Activated naive CD4-positive, alpha-beta T cell treated with anti-CD3 and anti-CD28 coated beads, Interleukin-2, amount 50 U/mL, for 72 hours (primary cell): ENCODE measurements around the gene TOB2. TPM values are rescaled to one million over a fixed set of nuclear protein-coding genes. Genes with fewer than 3 reads are reported as not detected.
A peak's percentile ranks its signal among the peaks of the same experiment; 100 is the strongest.
"Not testable (repeated sequence)": the region's sequence is repeated elsewhere in the genome, so short reads cannot be mapped to it uniquely, and the experiment has no call there.

Source experiments
- ATAC-seq, 2 donors: fragments of 150-1000 bp; cut with Tn5 transposase; 2 replicates each; pipeline ENCODE4 v1.10.0; 2021; ENCODE audit warnings: mild to moderate bottlenecking in 2 of 2, moderate library complexity in 2 of 2
- DNase-seq, 2 donors: peaks; one replicate each; pipeline ENCODE4 v3.0.0; 2021 to 2022; ENCODE audit warnings: low spot score in 2 of 2
- H3K27ac Mint-ChIP-seq, 2 donors: one replicate each; pipeline ENCODE4 v1.8.0; 2022; ENCODE audit warnings: mild to moderate bottlenecking in 2 of 2, mixed read lengths in 2 of 2
- H3K36me3 Mint-ChIP-seq, 2 donors: one replicate each; pipeline ENCODE4 v1.8.0; 2022; ENCODE audit warnings: mixed read lengths in 2 of 2
- H3K9me3 Mint-ChIP-seq, 2 donors: one replicate each; pipeline ENCODE4 v1.8.0; 2022; ENCODE audit warnings: mixed read lengths in 2 of 2
- total RNA-seq, 2 donors: library from RNA; stranded (reverse); gene quantifications; one replicate each; pipeline ENCODE4 v1.2.3, GENCODE V29; 2022

TOB2 gene
- total RNA-seq, 2 donors from 2014 or later: 28.1 to 29.9 TPM

- DNase-seq: no peak
- H3K9me3 Mint-ChIP-seq: no peaks in the 10 kb centered on the region
- peak overlapping the region in 1 of 2 donors; percentile 99 for H3K27ac Mint-ChIP-seq
- H3K36me3 Mint-ChIP-seq: peaks cover 11% of the 10 kb centered on the region in 2 donors
- ATAC-seq: no peak
These were observed 36.3 kb downstream of the TOB2 start for GRCh38 chr22:41410311-41410751.

- Mint-ChIP-seq H3K36me3 (no peaks in the 10 kb centered on the region), H3K9me3 (no peaks in the 10 kb centered on the region), H3K27ac (no peak overlapping the region)
- ATAC-seq (no peak), DNase-seq (no peak)
These were observed 37.9 kb downstream of the TOB2 start for GRCh38 chr22:41408665-41409064.

GRCh38 chr22:41407433-41407832 lies 39.2 kb downstream of the TOB2 start:
- ATAC-seq (no peak), DNase-seq (no peak)
- H3K27ac Mint-ChIP-seq: peak overlapping the region in 1 of 2 donors; percentile 29
- no peaks in the 10 kb centered on the region for H3K9me3 Mint-ChIP-seq
- H3K36me3 Mint-ChIP-seq: no peaks in the 10 kb centered on the region

GRCh38 chr22:41406410-41406809 lies 40.2 kb downstream of the TOB2 start:
- H3K27ac Mint-ChIP-seq: no peak overlapping the region
- H3K36me3 Mint-ChIP-seq: no peaks in the 10 kb centered on the region
- no peak for DNase-seq
- no peak for ATAC-seq
- H3K9me3 Mint-ChIP-seq: no peaks in the 10 kb centered on the region

- Mint-ChIP-seq H3K27ac (no peak overlapping the region), H3K36me3 (no peaks in the 10 kb centered on the region), H3K9me3 (no peaks in the 10 kb centered on the region)
- DNase-seq: peak in 1 of 2 donors; percentile 17
- no peak for ATAC-seq
These were observed 41.0 kb downstream of the TOB2 start for GRCh38 chr22:41405588-41405987.

GRCh38 chr22:41403532-41404318 lies 42.9 kb downstream of the TOB2 start:
- Mint-ChIP-seq H3K9me3 (no peaks in the 10 kb centered on the region), H3K27ac (no peak overlapping the region), H3K36me3 (no peaks in the 10 kb centered on the region)
- peak; percentile 100 for ATAC-seq
- peak; percentile 89 for DNase-seq

- H3K36me3 Mint-ChIP-seq, H3K27ac Mint-ChIP-seq, H3K9me3 Mint-ChIP-seq, ATAC-seq, DNase-seq: not testable (repeated sequence)
These were observed 43.8 kb downstream of the TOB2 start for GRCh38 chr22:41402851-41403250.

GRCh38 chr22:41401781-41402648 lies 44.6 kb downstream of the TOB2 start:
- DNase-seq (no peak), ATAC-seq (no peak)
- no peak overlapping the region for H3K27ac Mint-ChIP-seq
- no peaks in the 10 kb centered on the region for H3K36me3 Mint-ChIP-seq
- no peaks in the 10 kb centered on the region for H3K9me3 Mint-ChIP-seq

- H3K36me3 Mint-ChIP-seq: no peaks in the 10 kb centered on the region
- H3K27ac Mint-ChIP-seq: no peak overlapping the region
- H3K9me3 Mint-ChIP-seq: no peaks in the 10 kb centered on the region
- ATAC-seq (no peak), DNase-seq (no peak)
These were observed 47.7 kb downstream of the TOB2 start for GRCh38 chr22:41398921-41399320.

- ATAC-seq (no peak), DNase-seq (no peak)
- peak overlapping the region in 1 of 2 donors; percentile 44 for H3K27ac Mint-ChIP-seq
- no peaks in the 10 kb centered on the region for H3K36me3 Mint-ChIP-seq
- H3K9me3 Mint-ChIP-seq: no peaks in the 10 kb centered on the region
These were observed 49.3 kb downstream of the TOB2 start for GRCh38 chr22:41397143-41397811.

GRCh38 chr22:41395531-41396240 lies 50.9 kb downstream of the TOB2 start:
- DNase-seq (no peak), ATAC-seq (no peak)
- Mint-ChIP-seq H3K36me3 (no peaks in the 10 kb centered on the region), H3K9me3 (no peaks in the 10 kb centered on the region), H3K27ac (no peak overlapping the region)

GRCh38 chr22:41394012-41394356 lies 52.6 kb downstream of the TOB2 start:
- Mint-ChIP-seq H3K27ac (no peak overlapping the region), H3K36me3 (no peaks in the 10 kb centered on the region), H3K9me3 (no peaks in the 10 kb centered on the region)
- ATAC-seq (no peak), DNase-seq (no peak)

- ATAC-seq (no peak), DNase-seq (no peak)
- Mint-ChIP-seq H3K36me3 (no peaks in the 10 kb centered on the region), H3K27ac (no peak overlapping the region), H3K9me3 (no peaks in the 10 kb centered on the region)
These were observed 59.3 kb downstream of the TOB2 start for GRCh38 chr22:41387341-41387740.

- Mint-ChIP-seq H3K27ac (no peak overlapping the region), H3K9me3 (no peaks in the 10 kb centered on the region), H3K36me3 (no peaks in the 10 kb centered on the region)
- ATAC-seq (no peak), DNase-seq (no peak)
These were observed 62.5 kb downstream of the TOB2 start for GRCh38 chr22:41384128-41384527.
